ENCODE measurements around the gene SMARCA5. TPM values are rescaled to one million over a fixed set of nuclear protein-coding genes. Genes with fewer than 3 reads are reported as not detected.

SMARCA5 gene
- total and polyA plus RNA-seq, 2 donors (not counting 3 experiments of a cell fraction or from before 2014, with no cell fraction given): 7.9 to 57.6 TPM

DNA sequence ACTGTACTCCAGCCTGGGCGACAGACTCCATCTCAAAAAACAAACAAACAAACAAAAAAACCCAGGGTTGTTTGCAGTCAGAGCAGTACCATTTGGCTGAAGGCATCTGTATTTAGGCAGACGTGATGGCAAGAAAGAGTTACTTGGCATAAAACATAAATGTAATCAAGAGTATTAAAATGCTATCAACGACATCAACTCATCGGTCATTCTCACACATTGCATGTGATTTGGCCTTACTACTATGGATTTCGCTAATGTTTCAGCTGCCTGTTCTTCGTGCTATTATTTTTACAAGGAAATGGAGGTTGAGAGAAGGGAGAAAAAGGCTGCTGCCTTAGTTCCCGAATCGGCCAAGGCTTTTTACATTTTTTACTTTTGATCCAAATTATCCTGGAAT is 15.5 kb upstream of the SMARCA5 start:
- Histone ChIP-seq H3K36me3 (ENCODE audit: control insufficient read depth in 2 of 2, extremely low read depth in 1 of 2, insufficient read depth in 2 of 2, low read length in 2 of 2) (no peaks in the 10 kb centered on the region), H3K79me2 (ENCODE audit: control insufficient read depth, insufficient read depth, low read length) (no peaks in the 10 kb centered on the region), H3K9me1 (replicated peaks; ENCODE audit: control insufficient read depth, extremely low read depth, insufficient read depth, low read length) (no peaks in the 10 kb centered on the region), H3K9ac (replicated peaks; ENCODE audit: extremely low read depth, insufficient read depth, low read length) (no peak overlapping the region), H2AFZ (ENCODE audit: low read depth, low read length) (no peak overlapping the region), H3K9me3 (replicated peaks; ENCODE audit: control insufficient read depth, insufficient read depth, low read length) (no peaks in the 10 kb centered on the region), H3K4me2 (ENCODE audit: insufficient read depth, low read length) (no peak overlapping the region), H3K27ac (ENCODE audit: insufficient read depth, low read depth, low read length) (no peak overlapping the region), H3K27me3 (ENCODE audit: control insufficient read depth in 2 of 2, insufficient read depth in 2 of 2, low read length in 2 of 2) (peaks cover 0 to 3% of the 10 kb centered on the region in 2 experiments), H3K4me1 (ENCODE audit: control insufficient read depth, extremely low read depth, insufficient read depth, low read length) (no peaks in the 10 kb centered on the region), H4K20me1 (replicated peaks; ENCODE audit: control insufficient read depth, extremely low read depth, insufficient read depth, low read length) (no peaks in the 10 kb centered on the region), H3K4me3 (replicated peaks in 1 of 3; ENCODE audit: insufficient read depth in 1 of 3, low read depth in 1 of 3, low read length in 3 of 3) (no peak overlapping the region)
- no TSS peak for BruUV-seq (replicated peaks)
- no peak for DNase-seq (ENCODE audit: low read depth, low spot score)
- dilution Hi-C loops (cut with MboI; ENCODE audit: extremely low pct_ligation_motif_present, low sequenced_read_pairs) (no loop called here), intact Hi-C loops (cut with micrococcal nuclease) (no loop called here)
- ChIA-PET CTCF (no interaction called here), POLR2A (no interaction called here)
- TF ChIP-seq, protein P1, sequence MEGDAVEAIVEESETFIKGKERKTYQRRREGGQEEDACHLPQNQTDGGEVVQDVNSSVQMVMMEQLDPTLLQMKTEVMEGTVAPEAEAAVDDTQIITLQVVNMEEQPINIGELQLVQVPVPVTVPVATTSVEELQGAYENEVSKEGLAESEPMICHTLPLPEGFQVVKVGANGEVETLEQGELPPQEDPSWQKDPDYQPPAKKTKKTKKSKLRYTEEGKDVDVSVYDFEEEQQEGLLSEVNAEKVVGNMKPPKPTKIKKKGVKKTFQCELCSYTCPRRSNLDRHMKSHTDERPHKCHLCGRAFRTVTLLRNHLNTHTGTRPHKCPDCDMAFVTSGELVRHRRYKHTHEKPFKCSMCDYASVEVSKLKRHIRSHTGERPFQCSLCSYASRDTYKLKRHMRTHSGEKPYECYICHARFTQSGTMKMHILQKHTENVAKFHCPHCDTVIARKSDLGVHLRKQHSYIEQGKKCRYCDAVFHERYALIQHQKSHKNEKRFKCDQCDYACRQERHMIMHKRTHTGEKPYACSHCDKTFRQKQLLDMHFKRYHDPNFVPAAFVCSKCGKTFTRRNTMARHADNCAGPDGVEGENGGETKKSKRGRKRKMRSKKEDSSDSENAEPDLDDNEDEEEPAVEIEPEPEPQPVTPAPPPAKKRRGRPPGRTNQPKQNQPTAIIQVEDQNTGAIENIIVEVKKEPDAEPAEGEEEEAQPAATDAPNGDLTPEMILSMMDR (IDR thresholded peaks at IDR 0.05; ENCODE audit: extremely low read depth in 1 of 2, insufficient read depth in 1 of 2, low read depth in 1 of 2, low read length in 2 of 2): no peak
- TF ChIP-seq EZH2 (IDR thresholded peaks at IDR 0.05; ENCODE audit: borderline replicate concordance, low read depth, low read length, severe bottlenecking) (no peak), JUN (IDR thresholded peaks at IDR 0.05; ENCODE audit: borderline replicate concordance, insufficient read depth, insufficient read length, low read depth) (no peak), MYC (IDR thresholded peaks at IDR 0.05; ENCODE audit: low read depth, low read length) (no peak)
- no peak for FAIRE-seq

DNA sequence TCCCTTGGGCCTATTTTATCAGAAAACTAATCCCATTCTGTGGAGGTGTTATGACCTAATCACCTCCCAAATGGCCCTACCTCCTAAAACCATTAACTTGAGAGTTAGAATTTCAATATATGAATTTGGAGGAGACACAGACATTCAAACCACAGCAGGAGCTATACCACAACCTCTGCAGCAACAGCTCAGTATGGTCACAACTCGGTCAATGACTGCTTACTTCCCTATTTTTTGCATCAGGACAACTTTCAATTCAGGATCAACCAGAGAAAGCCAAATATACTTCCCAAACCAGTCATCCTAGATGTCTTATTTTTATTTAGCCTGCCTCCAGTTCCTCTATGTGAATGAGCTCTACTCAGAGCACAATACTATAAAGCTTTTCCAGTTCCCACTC is 11.3 kb upstream of the SMARCA5 start:
- TF ChIP-seq, protein P2, sequence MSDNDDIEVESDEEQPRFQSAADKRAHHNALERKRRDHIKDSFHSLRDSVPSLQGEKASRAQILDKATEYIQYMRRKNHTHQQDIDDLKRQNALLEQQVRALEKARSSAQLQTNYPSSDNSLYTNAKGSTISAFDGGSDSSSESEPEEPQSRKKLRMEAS (IDR thresholded peaks at IDR 0.05; ENCODE audit: insufficient read depth, insufficient read length): no peak
- no peak for TF ChIP-seq POLR2AphosphoS5 (IDR thresholded peaks at IDR 0.05; ENCODE audit: insufficient read depth, low read depth, low read length)
- TF ChIP-seq JUN (IDR thresholded peaks at IDR 0.05; ENCODE audit: borderline replicate concordance, insufficient read depth, insufficient read length, low read depth): no peak
- TF ChIP-seq POLR2A (IDR thresholded peaks at IDR 0.05; ENCODE audit: low read depth, low read length): no peak
- TF ChIP-seq GATA2 (IDR thresholded peaks at IDR 0.05; ENCODE audit: insufficient read depth, insufficient read length, low read depth, low read length): no peak
- TF ChIP-seq FOS (IDR thresholded peaks at IDR 0.05; ENCODE audit: borderline replicate concordance, insufficient read depth, low read length): no peak
- Histone ChIP-seq H3K4me3 (replicated peaks in 1 of 3; ENCODE audit: insufficient read depth in 1 of 3, low read depth in 1 of 3, low read length in 3 of 3) (no peak overlapping the region), H3K36me3 (ENCODE audit: control insufficient read depth in 2 of 2, extremely low read depth in 1 of 2, insufficient read depth in 2 of 2, low read length in 2 of 2) (no peaks in the 10 kb centered on the region), H3K9ac (replicated peaks; ENCODE audit: extremely low read depth, insufficient read depth, low read length) (no peak overlapping the region), H3K4me2 (ENCODE audit: insufficient read depth, low read length) (no peak overlapping the region), H2AFZ (ENCODE audit: low read depth, low read length) (no peak overlapping the region), H3K4me1 (ENCODE audit: control insufficient read depth, extremely low read depth, insufficient read depth, low read length) (no peaks in the 10 kb centered on the region), H3K9me1 (replicated peaks; ENCODE audit: control insufficient read depth, extremely low read depth, insufficient read depth, low read length) (no peaks in the 10 kb centered on the region), H4K20me1 (replicated peaks; ENCODE audit: control insufficient read depth, extremely low read depth, insufficient read depth, low read length) (no peaks in the 10 kb centered on the region), H3K79me2 (ENCODE audit: control insufficient read depth, insufficient read depth, low read length) (no peaks in the 10 kb centered on the region), H3K27me3 (ENCODE audit: control insufficient read depth in 2 of 2, insufficient read depth in 2 of 2, low read length in 2 of 2) (peaks cover 0 to 3% of the 10 kb centered on the region in 2 experiments), H3K9me3 (replicated peaks; ENCODE audit: control insufficient read depth, insufficient read depth, low read length) (no peaks in the 10 kb centered on the region), H3K27ac (ENCODE audit: insufficient read depth, low read depth, low read length) (no peak overlapping the region)
- CTCF ChIA-PET: interaction anchor here (0.7 kb wide), 1 partner anchor 15 kb away, joined by 3 read pairs; no protein-coding TSS in a partner anchor
- no TSS peak for BruUV-seq (replicated peaks)
- no peak for DNase-seq (ENCODE audit: low read depth, low spot score)
- no peak for FAIRE-seq
- intact Hi-C loops (cut with micrococcal nuclease) (no loop called here), dilution Hi-C loops (cut with MboI; ENCODE audit: extremely low pct_ligation_motif_present, low sequenced_read_pairs) (no loop called here)
- POLR2A ChIA-PET: no interaction called here

Data from endothelial cell of umbilical vein (primary cell).